Loucy (cell line): ENCODE results near the gene TSSC4.

Experiments
- EZH2phosphoT487 ChIP-seq: fragments of 200-600 bp; IDR thresholded peaks from 2 replicates; pipeline ENCODE4 v1.6.1; 2018; ENCODE audit warnings: antibody characterized with exemption, mild to moderate bottlenecking, moderate library complexity, borderline replicate concordance
- TF ChIP-seq, protein P1 (sequence below): fragments of 200-600 bp; sonication (generic); conservative IDR thresholded peaks from 2 replicates; pipeline ENCODE4 v1.5.1; 2014; ENCODE audit warnings: mild to moderate bottlenecking, antibody characterized with exemption, low read length

DNA sequence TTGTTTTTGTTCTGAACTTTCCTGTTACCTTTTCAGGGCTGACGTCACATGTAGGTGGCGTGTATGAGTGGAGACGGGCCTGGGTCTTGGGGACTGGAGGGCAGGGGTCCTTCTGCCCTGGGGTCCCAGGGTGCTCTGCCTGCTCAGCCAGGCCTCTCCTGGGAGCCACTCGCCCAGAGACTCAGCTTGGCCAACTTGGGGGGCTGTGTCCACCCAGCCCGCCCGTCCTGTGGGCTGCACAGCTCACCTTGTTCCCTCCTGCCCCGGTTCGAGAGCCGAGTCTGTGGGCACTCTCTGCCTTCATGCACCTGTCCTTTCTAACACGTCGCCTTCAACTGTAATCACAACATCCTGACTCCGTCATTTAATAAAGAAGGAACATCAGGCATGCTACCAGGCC, 3.5 kb upstream of the TSSC4 start:
- TF ChIP-seq, protein P1, sequence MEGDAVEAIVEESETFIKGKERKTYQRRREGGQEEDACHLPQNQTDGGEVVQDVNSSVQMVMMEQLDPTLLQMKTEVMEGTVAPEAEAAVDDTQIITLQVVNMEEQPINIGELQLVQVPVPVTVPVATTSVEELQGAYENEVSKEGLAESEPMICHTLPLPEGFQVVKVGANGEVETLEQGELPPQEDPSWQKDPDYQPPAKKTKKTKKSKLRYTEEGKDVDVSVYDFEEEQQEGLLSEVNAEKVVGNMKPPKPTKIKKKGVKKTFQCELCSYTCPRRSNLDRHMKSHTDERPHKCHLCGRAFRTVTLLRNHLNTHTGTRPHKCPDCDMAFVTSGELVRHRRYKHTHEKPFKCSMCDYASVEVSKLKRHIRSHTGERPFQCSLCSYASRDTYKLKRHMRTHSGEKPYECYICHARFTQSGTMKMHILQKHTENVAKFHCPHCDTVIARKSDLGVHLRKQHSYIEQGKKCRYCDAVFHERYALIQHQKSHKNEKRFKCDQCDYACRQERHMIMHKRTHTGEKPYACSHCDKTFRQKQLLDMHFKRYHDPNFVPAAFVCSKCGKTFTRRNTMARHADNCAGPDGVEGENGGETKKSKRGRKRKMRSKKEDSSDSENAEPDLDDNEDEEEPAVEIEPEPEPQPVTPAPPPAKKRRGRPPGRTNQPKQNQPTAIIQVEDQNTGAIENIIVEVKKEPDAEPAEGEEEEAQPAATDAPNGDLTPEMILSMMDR: no peak
- no peak for TF ChIP-seq EZH2phosphoT487
